ENCODE data around the gene HIBCH.
"Not testable (repeated sequence)": the region's sequence is repeated elsewhere in the genome, so short reads cannot be mapped to it uniquely, and the experiment has no call there.

Gene HIBCH

GRCh38 chr2:190235551-190236075 lies 84.0 kb downstream of the HIBCH start:
- no peak for DNase-seq (ENCODE audit: low spot score)

DNA sequence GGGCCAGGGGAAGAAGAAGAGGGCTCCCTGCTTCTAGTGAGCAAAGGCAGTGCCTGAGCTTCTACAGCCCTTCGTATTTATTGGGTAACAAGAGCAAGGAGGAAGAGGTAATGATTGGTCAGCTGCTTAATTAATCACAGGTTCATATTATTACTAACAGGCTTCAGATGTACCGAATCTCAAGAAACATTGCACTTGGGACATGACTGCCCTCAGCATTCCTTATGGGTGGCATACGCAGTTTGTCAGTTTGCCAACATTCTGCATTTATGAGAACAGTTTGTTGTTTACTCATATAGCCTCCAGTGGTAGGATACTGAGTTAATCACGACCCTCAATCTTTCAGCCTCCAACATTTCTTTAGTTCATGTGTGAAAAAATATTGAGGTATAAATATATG lies 84.5 kb downstream of the HIBCH start:
- DNase-seq (ENCODE audit: low spot score) = no peak

DNA sequence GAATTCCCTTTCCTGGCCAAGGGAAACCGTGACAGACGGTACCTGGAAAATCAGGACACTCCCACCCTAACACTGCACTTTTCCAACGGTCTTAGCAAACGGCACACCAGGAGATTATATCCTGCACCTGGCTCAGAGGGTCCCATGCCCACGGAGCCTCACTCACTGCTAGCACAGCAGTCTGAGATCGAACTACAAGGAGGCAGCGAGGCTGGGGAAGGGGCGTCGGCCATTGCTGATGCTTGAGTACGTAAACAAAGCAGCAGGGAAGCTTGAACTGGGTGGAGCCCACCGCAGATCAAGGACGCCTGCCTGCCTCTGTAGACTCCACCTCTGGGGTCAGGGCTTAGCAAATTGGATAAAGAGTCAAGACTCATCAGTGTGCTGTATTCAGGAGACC lies 95.6 kb downstream of the HIBCH start:
- not testable (repeated sequence) for DNase-seq (ENCODE audit: low spot score)

DNA sequence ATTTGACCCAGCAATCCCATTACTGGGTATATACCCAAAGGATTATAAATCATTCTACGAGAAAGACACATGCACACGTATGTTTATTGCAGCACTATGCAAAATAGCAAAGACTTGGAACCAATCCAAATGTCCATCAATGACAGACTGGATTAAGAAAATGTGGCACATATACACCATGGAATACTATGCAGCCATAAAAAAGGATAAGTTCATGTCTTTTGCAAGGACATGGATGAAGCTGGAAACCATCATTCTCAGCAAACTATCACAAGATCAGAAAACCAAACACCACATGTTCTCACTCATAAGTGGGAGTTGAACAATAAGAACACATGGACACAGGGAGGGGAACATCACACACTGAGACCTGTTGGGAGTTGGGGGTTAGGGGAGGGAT lies 96.9 kb downstream of the HIBCH start:
- DNase-seq (ENCODE audit: low spot score) = not testable (repeated sequence)

GRCh38 chr2:190221429-190221828 lies 98.2 kb downstream of the HIBCH start:
- no peak for DNase-seq (ENCODE audit: low spot score)

- no peak for DNase-seq (ENCODE audit: low spot score)
Observed at GRCh38 chr2:190219186-190219585, 100.4 kb downstream of the HIBCH start.

DNA sequence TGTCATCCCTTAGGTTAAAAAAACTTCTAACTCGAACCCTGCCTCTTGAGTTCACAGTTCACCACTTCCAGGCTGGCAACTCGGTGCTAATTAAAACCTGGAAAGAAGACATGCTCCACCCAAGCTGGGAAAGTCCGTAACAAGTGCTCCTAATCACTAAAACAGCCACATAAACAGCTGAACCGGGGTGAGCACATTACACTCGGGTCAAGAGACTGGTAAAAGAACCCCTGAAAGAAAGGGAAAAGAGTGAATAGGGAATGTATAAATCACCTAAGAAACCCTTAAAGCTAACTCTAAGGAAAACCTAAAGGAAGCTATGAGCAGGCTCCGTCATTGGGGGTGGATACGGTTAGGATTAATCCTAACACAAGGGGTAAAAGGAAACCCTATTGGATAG lies 102.0 kb downstream of the HIBCH start:
- no peak for DNase-seq (ENCODE audit: low spot score)

DNA sequence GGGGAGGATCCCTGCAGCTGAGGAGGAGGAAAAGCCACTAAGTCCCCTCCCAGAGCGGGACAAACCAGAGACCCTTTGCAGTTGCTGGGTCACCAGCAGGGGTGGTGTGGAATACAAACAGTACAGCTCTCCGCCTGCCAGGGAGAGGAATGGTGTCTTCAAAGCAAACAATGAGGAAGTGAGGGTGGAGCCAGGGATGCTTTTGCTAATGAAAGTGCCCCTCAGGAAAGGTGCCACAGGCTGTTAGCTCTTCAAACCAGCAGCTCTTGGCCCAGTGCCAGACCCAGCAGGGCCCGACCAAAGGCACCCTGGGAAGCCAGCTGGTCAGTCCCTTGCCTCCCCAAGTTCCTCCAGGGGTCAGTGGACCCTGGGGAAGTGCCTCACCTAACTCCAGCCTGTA lies 102.8 kb downstream of the HIBCH start:
- no peak for DNase-seq (ENCODE audit: low spot score)

DNA sequence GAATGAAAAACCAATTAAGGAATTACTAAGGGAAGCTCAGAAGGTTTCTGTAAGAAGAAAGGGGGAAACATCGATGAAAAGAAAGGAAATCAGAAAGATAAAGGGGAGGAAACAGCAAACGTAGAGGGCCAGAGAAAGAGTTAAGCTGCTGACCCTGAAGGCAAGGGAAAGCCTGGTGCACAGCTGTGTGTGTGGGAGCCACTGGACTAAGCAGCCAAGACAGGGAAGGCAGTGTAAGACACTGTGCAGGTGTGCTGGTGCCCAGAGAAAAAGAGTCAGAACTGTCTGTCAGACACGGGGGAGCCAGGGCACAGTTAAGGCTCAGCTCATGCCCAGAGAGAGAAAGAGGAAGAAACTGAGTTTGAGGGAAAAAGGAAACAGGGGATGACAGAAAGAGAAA lies 104.0 kb downstream of the HIBCH start:
- no peak for DNase-seq (ENCODE audit: low spot score)

DNA sequence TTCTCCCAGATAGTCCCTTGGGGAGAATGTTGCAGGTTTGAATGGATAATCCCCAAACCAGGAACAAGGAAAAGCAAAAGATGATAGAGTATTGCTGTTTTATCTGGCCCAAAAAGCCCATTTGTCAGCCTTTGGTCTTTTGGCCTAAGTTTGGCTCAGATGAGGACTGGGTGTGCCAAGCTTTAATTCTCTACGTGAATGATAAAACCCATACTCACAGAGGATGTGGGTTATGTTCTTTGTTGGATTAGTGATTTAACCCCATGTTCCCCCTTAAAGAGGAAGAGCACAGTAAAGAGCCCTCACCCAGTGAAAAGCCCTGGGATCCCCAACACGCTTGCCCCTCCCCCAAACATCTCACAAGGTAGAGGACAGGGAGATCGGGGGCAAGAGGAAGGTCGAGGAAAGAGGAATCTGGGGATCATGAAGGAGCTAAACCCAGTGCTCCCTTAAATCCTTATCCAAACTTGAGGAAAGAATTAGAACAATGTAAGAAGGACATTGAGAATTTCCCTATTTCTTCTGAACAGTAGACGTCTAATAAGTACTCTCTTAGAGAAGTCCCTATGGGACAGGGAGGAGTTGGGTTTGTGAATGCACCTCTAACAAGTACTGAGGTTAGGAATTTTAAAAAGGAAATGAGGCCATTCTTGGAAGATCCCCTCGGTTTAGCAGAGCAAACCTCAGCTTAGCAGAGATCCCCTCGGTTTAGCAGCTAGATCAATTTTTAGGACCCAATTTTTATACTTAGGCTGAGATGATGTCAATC lies 105.0 kb downstream of the HIBCH start:
- no peak for DNase-seq (ENCODE audit: low spot score)

DNA sequence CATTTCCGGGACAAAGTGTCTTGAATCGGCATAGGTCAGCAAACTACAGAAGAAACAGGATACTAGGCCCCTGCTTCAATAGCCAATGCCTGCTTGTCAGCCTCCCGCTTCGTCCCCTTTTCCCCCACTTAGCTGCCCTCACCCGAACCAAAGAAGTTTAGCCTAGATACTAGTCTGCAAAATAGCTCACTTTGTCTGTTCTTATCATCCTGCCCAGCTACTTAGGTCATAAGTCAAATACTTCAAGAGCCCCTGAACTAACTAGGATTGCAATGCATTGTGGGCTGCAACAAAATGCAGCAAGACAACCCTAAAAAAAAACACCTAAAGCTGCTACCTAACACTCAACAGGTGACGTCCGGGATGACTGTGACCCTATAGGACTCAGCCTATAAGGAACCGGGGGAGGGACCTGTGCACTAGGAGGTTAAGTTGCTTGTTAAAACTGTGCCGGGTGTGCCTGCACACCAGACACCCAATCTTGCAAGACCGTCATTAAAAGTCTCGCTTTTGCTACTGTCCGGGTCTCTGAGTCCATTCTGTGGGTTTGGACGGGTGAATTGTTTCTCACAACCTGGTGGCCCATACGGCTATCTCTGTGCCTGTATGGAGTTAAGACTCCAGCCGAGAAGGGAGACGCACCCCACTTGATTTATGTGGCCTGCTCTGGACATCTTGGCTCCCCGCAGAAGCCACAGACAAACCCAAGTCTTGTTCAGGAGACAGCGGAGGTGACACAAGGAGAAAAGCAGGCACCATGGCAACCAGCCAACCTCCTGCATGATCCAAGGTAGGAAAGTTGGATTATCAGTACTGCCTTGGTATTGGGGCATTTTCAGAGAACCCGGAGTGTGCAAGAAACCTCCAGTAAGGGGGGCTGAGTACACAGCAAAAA lies 105.9 kb downstream of the HIBCH start:
- DNase-seq (ENCODE audit: low spot score) = no peak

- no peak for DNase-seq (ENCODE audit: low spot score)
Observed at GRCh38 chr2:190210471-190210870, 109.2 kb downstream of the HIBCH start.

- DNase-seq (ENCODE audit: low spot score) = no peak
Observed at GRCh38 chr2:190209559-190209958, 110.1 kb downstream of the HIBCH start.

GRCh38 chr2:190207930-190208329 lies 111.7 kb downstream of the HIBCH start:
- DNase-seq (ENCODE audit: low spot score) = no peak

- DNase-seq (ENCODE audit: low spot score) = no peak
Observed at GRCh38 chr2:190205657-190206056, 114.0 kb downstream of the HIBCH start.

DNA sequence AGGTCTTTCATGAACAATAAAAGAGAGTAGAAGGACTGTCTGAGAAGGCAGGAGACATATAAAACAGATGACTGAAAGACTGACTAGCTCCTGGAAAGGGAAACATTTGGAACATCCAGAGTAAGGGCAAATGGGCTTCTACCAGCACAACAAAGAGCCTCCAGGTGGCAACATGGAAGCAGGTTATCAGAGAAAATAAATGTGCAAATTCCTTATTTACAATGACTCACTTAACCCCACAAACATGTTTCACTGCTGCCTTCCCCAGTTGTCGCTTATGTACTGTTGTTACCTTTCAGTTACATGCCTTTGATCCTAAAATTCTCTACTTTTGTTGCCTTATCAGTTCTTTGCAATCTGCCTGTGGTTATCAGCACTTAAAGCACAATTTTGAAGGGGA lies 117.0 kb downstream of the HIBCH start:
- no peak for DNase-seq (ENCODE audit: low spot score)

DNA sequence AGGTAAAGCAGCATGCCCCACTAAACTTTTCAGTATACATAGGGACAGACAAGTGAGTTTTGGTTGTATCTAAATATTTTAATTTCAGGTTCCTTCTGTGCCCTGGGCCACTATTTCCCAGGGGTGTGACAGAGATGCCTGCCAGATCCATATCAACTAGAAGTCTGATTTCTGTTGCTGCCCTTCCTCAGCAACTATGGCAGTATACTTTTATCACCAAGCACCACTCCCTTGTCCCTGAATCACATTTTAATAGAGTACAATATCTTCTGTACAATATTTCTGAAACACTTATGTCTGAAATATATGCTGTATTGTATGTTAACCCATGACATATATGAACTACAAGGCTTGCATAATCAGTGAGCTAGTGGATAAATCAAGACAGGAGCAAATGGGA lies 117.6 kb downstream of the HIBCH start:
- no peak for DNase-seq (ENCODE audit: low spot score)

DNA sequence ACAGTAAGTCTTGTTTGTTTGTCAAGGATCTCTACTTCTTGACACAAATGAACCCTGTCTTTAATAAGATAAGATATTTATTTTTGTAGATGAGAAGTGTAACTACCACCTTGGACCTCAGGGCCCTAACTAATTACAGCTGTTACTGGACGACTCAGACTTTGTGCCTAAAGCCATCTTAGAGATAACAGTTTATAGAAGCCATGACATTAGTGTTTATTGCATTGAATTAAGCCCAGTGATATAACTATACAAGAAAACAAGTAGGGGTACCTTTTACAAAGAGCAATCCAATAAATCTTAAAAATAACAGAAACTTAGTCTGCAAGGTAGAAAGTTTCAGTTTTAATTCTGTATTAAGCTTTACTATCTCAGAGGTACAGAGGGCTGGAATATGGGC lies 119.0 kb downstream of the HIBCH start:
- no peak for DNase-seq (ENCODE audit: low spot score)

GRCh38 chr2:190199530-190199929 lies 120.1 kb downstream of the HIBCH start:
- no peak for DNase-seq (ENCODE audit: low spot score)

- no peak for DNase-seq (ENCODE audit: low spot score)
Observed at GRCh38 chr2:190199109-190199508, 120.5 kb downstream of the HIBCH start.

DNA sequence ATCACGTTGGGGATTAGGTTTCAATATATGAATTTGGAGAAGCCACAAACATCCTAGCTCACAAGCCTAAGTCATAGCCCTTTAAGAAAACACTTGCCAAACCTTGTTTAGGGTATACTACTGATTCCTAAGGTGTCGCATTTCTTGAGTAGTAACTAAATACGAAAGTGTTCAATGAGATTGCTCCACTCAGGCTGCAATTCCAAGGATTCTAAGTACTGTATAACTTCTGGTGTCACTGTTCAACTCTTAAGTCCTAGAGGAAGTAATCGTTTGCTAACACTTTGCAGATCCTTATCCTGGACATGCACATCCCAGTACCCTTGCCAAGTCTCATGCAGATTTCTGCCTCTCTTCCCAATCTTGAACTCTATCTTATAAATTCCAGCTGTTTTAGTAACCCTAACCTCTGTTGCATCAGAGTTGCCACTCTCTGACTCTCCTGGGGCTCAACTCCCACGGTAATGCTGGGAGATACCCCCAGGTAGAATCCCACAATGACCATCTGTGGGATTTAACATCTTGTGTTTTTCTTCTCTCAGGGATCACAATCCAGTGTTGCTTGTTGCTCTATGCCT lies 122.4 kb downstream of the HIBCH start:
- DNase-seq (ENCODE audit: low spot score) = no peak

DNA sequence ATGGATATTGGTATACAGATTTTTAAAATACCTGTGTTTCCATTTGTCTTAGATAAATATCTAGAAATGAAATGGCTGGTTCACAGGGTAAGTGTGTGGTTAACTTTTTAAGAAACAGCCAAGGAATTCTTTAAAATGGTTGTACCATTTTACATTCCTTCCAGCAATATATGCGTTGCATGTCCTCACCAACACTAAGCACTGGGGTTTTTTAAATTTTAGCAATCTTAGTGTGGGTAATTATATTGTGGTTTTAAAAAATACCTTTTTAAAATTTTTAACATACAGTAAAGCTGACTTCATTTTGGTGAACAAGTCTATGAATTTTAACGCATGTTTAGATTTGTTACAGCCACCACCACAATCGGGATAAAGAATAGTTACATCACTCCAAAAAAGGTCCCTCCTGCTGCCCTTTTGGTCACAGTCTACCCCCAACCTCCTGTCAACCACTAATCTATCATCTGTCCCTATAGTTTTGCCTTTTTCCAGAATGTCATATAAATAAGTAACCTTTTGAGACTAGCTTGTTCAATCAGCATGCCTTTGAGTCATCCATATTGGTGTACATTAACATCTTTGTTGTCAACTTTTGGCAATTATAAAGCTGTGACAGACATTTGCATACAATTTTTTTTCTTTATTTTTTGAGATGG lies 129.0 kb downstream of the HIBCH start:
- no peak for DNase-seq (ENCODE audit: low spot score)

Measured in activated CD4-positive, alpha-beta T cell treated with anti-CD3 and anti-CD28 coated beads, Interleukin-2, Interleukin-4, amounts not matched to agents 100 ng/mL and 50 ng/mL, durations not matched to agents 16 hours and 8 hours (primary cell).